MCF 10A (cell line): Measurements from ENCODE around the gene AXL. TPM values are rescaled to one million over a fixed set of nuclear protein-coding genes. Genes with fewer than 3 reads are reported as not detected.

Source experiments
- BruUV-seq: library from RNA; stranded (reverse); fragments of 400-500 nt; replicated peaks from 2 replicates; lab custom pipeline; 2021; lab: Mats Ljungman, UMichigan
- CTCF ChIA-PET: fragments of 300-600 bp; sonication (Branson Sonifier 250); formaldehyde crosslinking; extraction: SDS; loops from one replicate; lab custom pipeline; 2021; ENCODE audit warnings: antibody characterized with exemption, inconsistent platforms; lab: Yijun Ruan, JAX
- POLR2A ChIA-PET: fragments of 300-600, 350-650 bp; sonication (Branson Sonifier 250); formaldehyde crosslinking; extraction: SDS; loops from one replicate; lab custom pipeline; 2020; ENCODE audit warnings: antibody characterized with exemption, inconsistent platforms; lab: Yijun Ruan, JAX
- DNase-seq: peaks from one replicate; pipeline ENCODE4 v3.0.0-alpha.2; 2018; ENCODE audit not compliant: unreplicated experiment
- H3K27ac Mint-ChIP-seq: one replicate; pipeline ENCODE4 v1.8.0; 2022; ENCODE audit warnings: mild to moderate bottlenecking, low read depth, mixed read lengths; ENCODE audit not compliant: unreplicated experiment
- H3K27me3 Mint-ChIP-seq: one replicate; pipeline ENCODE4 v1.8.0; 2022; ENCODE audit warnings: mixed read lengths; ENCODE audit not compliant: insufficient read depth, unreplicated experiment
- H3K36me3 Mint-ChIP-seq: one replicate; pipeline ENCODE4 v1.8.0; 2022; ENCODE audit warnings: mild to moderate bottlenecking, moderate library complexity, mixed read lengths; ENCODE audit not compliant: insufficient read depth, unreplicated experiment
- H3K4me1 Mint-ChIP-seq: one replicate; pipeline ENCODE4 v1.8.0; 2022; ENCODE audit warnings: mixed read lengths; ENCODE audit not compliant: insufficient read depth, unreplicated experiment
- H3K4me3 Mint-ChIP-seq: one replicate; pipeline ENCODE4 v1.8.0; 2022; ENCODE audit warnings: mild to moderate bottlenecking, moderate library complexity, mixed read lengths; ENCODE audit not compliant: unreplicated experiment
- H3K9me3 Mint-ChIP-seq: one replicate; pipeline ENCODE4 v1.8.0; 2022; ENCODE audit warnings: mixed read lengths; ENCODE audit not compliant: unreplicated experiment
- CTCF ChIP-seq: fragments of 200-600 bp; IDR thresholded peaks from one replicate; pipeline ENCODE4 v1.8.0; 2022; ENCODE audit warnings: antibody characterized with exemption, mild to moderate bottlenecking; ENCODE audit not compliant: unreplicated experiment
- intact Hi-C: fragments of 100-400 bp; cut with micrococcal nuclease; formaldehyde crosslinking; loops from 2 replicates; pipeline ENCODE4 v1.14.1; 2022
- total RNA-seq: library from RNA; stranded (reverse); gene quantifications from 2 replicates; pipeline ENCODE4 v1.2.3, GENCODE V29; 2022

AXL gene
- total RNA-seq, 1 experiment from 2014 or later: 165 TPM

- BruUV-seq: no TSS peak
- intact Hi-C loops: no loop called here
- POLR2A ChIA-PET: interaction anchor here (0.5 to 0.7 kb wide), 3 partner anchors 10 to 36 kb away, joined by 3 read pairs; no protein-coding TSS in a partner anchor
- Mint-ChIP-seq H3K4me3 (no peak overlapping the region), H3K27me3 (no peaks in the 10 kb centered on the region), H3K36me3 (peaks cover 26% of the 10 kb centered on the region), H3K4me1 (no peaks in the 10 kb centered on the region), H3K27ac (no peak overlapping the region), H3K9me3 (peaks cover 7% of the 10 kb centered on the region)
- DNase-seq: no peak
- no peak for TF ChIP-seq CTCF
- CTCF ChIA-PET: interaction anchor here (1.4 kb wide), 1 partner anchor 37 kb away, joined by 3 read pairs; no protein-coding TSS in a partner anchor
These were observed 22.8 kb downstream of the AXL start for GRCh38 chr19:41241859-41242258.

- Mint-ChIP-seq H3K4me1 (no peaks in the 10 kb centered on the region), H3K27ac (no peak overlapping the region), H3K9me3 (peaks cover 7% of the 10 kb centered on the region), H3K27me3 (no peaks in the 10 kb centered on the region), H3K4me3 (no peak overlapping the region), H3K36me3 (peaks cover 49% of the 10 kb centered on the region)
- DNase-seq: no peak
- ChIA-PET POLR2A (no interaction called here), CTCF (no interaction called here)
- BruUV-seq: no TSS peak
- no peak for TF ChIP-seq CTCF
- intact Hi-C loops: no loop called here
These were observed 25.1 kb downstream of the AXL start for GRCh38 chr19:41244117-41244516.

- H3K27me3 Mint-ChIP-seq: no peaks in the 10 kb centered on the region
- no peak overlapping the region for H3K27ac Mint-ChIP-seq
- H3K4me1 Mint-ChIP-seq: no peaks in the 10 kb centered on the region
- BruUV-seq: no TSS peak
- intact Hi-C loops: no loop called here
- H3K36me3 Mint-ChIP-seq: peaks cover 66% of the 10 kb centered on the region
- H3K9me3 Mint-ChIP-seq: no peaks in the 10 kb centered on the region
- no peak for TF ChIP-seq CTCF
- H3K4me3 Mint-ChIP-seq: no peak overlapping the region
- ChIA-PET POLR2A (interaction anchor here (1.2 to 1.3 kb wide), 3 partner anchors 17 to 20 kb away, joined by 3 to 6 read pairs (median 4); partner anchors contain the start of gene HNRNPUL1), CTCF (interaction anchor here (2.3 kb wide), 1 partner anchor 41 kb away, joined by 10 read pairs; no protein-coding TSS in a partner anchor)
- no peak for DNase-seq
These were observed 26.8 kb downstream of the AXL start for GRCh38 chr19:41245843-41246242.

GRCh38 chr19:41248895-41249294, 29.9 kb downstream of the AXL start:
- no peak for DNase-seq
- Mint-ChIP-seq H3K4me3 (no peak overlapping the region), H3K4me1 (no peaks in the 10 kb centered on the region), H3K9me3 (no peaks in the 10 kb centered on the region), H3K27ac (peak overlapping the region; percentile 13), H3K36me3 (peaks cover 95% of the 10 kb centered on the region), H3K27me3 (no peaks in the 10 kb centered on the region)
- no peak for TF ChIP-seq CTCF
- intact Hi-C loops: no loop called here
- CTCF ChIA-PET: interaction anchor here (0.6 to 1.5 kb wide), 6 partner anchors 9 to 147 kb away, joined by 3 to 9 read pairs (median 4); no protein-coding TSS in a partner anchor
- POLR2A ChIA-PET: interaction anchor here (1.3 to 2.7 kb wide), 4 partner anchors 12 to 30 kb away, joined by 4 to 9 read pairs (median 6); partner anchors contain the start of genes AXL and HNRNPUL1
- no TSS peak for BruUV-seq
